Germinal center (tissue), 1 donor: ENCODE results near the gene RUNDC3A.
"Not testable (repeated sequence)": the region's sequence is repeated elsewhere in the genome, so short reads cannot be mapped to it uniquely, and the experiment has no call there.

Experiments used
- DNase-seq: peaks from one replicate; pipeline ENCODE4 v3.0.0; 2012; ENCODE audit warnings: mixed read lengths, low spot score

Gene RUNDC3A

DNA sequence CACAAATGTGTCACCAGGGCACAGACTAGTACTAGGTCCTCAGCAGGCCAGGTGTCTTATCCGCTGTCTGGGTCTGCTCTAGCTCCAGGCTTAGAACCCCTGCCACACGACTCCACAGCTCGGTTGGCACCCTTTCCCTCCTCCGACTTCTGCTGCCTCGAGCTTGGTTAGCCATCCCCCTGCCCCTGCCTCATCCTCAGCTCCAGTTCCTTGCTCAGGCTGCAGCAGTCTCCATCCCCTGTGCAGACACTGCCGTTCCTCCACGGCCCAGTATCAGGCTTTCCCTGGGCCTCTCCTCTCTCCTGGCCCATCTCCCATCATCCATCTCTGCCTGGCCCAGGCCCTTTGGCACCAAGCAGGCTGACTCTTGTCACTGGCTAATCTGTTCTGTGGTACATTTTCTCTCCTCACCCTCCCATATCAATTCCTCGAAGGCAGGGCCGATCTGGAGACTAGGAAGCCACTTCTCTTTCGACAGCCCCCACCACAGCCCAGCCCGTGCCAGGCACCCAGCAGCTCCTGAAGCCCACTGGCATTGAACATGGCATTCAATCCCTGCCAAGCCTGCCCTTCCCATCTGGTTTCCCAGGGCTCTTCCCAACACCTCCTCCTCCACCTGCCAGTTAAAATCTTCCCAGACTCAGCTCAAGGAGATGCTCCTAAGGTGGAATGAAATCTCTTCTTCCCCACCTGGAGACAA lies 35.3 kb downstream of the RUNDC3A start:
- DNase-seq: no peak

DNA sequence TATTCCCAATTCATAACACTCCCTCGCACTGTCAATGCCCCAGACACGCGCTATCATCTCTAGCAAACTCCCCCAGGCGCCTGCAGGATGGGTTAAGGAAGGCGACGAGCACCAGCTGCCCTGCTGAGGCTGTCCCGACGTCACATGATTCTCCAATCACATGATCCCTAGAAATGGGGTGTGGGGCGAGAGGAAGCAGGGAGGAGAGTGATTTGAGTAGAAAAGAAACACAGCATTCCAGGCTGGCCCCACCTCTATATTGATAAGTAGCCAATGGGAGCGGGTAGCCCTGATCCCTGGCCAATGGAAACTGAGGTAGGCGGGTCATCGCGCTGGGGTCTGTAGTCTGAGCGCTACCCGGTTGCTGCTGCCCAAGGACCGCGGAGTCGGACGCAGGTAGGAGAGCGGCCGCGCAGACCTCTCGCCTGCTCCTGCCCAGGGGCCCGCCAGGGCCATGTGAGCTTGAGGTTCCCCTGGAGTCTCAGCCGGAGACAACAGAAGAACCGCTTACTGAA lies 36.6 kb downstream of the RUNDC3A start, which contains the start of gene GRN:
TSS of gene GRN (plus strand) at position 364 of the 515 bp plus-strand sequence. CDS start 3,863 bp downstream, outside the sequence.
- DNase-seq: peak; percentile 97

DNA sequence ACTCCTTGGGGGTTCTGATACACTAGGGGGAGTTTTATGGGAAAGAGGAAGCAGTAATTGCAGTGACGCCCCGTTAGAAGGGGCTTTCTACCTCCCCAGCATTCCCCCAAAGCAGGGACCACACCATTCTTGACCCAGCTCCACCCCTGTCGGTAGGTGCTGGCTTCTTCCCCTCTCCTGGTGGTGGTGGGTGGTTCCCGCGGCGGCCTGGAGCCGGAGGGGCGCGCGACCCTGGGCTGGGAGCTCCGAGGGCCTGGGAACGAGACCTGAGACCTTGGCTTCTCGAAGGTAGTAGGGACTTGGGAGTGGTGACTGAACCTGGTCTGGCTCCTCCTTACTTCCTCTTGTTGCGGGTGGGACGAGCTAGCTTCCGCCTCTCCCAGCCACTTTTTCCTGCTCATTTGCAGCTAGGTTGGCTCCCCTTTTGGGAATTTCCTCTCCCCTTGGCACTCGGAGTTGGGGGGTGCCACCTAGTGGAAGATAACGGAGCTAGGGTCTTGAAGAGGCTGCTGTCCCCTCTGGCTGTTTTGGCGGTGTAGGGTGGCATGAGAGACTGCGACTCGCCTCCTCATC lies 37.1 kb downstream of the RUNDC3A start:
- peak; percentile 69 for DNase-seq

DNA sequence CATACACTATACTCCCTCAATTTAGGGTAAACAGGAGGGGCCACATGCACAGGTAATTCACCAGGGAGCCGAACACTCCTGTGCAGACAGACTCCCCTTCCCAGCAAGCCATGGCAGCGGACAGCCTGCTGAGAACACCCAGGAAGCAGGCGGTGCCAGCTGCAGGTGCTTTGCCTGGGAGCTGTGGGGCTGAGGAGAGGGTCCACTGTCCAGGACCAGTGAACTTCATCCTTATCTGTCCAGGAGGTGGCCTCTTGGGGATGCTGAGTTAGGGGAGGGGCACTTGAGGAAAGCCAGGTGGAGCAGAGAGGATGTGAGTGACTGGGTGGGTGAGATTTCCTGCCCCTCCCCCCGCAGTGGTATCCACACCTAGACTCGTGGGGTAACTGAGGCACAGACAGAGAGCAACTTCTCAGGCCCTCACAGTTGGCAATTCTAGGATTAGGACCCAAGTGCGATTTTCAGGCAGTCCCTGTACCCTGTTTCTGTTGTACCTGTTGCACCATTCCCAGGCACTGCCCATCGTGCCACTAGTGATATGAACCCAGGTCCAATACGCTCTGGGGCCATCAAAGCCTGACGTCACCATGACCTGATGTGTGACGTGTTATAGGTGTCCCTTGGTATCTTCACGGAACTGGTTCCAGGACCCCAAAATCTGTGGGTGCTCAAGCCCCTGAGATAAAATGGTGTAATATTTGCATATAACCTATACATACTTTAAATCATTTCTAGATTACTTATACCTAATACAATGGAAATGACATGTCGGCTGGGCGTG lies 37.9 kb downstream of the RUNDC3A start:
- peak; percentile 14 for DNase-seq

DNA sequence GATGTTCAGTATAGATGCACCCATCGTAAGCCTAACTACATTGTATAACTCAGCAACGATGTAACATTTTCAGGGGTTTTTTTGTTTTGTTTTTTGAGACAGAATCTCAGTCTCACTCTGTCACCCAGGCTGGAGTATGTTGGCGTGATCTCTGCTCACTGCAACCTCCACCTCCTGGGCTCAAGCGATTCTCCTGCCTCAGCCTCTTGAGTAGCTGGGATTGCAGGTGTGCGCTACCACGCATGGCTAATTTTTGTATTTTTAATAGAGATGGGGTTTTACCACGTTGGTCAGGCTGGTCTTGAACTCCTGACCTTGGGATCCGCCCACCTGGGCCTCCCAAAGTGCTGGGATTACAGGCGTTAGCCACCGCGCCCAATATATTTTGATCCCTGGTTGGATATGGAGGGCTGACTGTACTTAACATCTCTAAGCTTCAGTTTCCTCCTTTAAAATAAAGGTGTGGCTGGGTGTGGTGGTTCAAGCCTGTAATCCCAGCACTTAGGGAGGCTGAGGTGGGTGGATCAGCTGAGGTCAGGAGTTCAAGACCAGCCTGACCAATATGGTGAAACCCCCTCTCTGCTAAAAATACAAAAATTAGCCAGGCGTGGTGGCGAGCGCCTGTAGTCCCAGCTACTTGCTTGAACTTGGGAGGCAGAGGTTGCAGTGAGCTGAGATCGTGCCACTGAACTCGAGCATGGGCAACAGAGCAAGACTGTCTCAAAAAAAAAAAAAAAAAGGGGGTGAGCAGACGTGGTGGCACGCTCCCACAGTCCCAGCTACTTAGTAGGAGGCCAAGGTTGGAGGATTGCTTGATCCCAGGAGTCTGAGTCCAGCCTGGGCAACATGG lies 39.0 kb downstream of the RUNDC3A start:
- not testable (repeated sequence) for DNase-seq

DNA sequence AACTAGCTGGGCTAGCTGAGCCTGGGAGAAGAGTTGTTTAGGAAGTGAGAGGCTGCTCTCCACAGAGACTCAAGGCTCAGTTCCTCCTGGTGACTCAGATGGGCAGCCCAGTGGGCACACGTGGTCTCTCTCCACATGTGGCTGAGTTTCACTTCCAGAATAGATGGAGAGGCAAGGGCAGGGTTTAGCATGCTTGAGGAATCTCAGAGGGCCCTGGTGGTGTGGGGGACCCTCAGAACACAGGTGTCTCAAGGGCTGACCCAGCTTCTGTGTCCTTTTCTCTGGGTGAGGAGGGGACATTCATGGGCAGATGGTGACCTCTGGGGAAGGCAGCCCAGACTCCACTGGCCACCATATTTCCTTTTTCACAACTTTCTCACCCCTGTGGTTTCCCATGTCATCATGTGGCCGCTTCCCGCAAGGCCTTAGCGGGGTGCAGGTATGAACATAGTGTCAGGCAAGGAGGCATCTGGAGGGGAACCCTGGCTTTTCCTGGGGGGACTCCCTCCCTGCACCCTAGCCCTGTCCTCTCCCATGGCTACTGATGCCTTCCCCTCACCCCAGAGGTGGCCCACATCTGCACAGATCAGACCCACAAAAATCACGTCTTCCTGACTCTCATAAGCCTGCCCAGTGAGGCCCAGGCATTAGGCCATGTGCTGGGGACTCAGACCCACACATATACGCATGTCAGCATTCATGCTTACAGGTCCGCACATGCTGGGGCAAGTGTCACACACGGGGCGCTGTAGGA lies 40.0 kb downstream of the RUNDC3A start:
- DNase-seq: peak; percentile 84

DNA sequence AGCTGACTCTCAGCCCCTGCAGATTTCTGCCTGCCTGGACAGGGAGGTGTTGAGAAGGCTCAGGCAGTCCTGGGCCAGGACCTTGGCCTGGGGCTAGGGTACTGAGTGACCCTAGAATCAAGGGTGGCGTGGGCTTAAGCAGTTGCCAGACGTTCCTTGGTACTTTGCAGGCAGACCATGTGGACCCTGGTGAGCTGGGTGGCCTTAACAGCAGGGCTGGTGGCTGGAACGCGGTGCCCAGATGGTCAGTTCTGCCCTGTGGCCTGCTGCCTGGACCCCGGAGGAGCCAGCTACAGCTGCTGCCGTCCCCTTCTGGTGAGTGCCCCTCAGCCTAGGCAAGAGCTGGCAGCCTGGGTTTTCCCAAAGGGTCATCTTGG lies 40.6 kb downstream of the RUNDC3A start:
- no peak for DNase-seq

DNA sequence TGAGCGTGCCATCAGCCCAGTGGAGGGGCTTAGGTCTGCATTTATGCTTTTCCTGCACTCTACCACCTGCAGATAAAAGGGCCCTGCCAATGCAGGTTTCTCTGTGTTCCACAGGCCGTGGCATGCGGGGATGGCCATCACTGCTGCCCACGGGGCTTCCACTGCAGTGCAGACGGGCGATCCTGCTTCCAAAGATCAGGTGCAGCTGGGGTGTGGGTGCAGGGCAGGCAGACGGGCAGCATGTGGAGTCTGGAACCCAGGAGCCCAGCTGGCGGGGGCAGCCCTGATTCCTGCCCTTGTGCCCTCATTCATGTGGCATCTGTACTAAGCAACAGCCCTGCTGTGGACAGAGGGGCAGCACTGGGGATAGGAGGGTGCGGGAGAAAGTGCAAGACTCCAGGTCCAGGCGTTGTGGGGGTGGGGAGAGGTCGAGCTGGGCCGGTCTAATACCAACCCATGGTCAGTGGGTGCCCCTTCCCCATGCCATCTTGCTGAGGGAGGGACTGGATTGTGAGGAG lies 41.2 kb downstream of the RUNDC3A start:
- no peak for DNase-seq

DNA sequence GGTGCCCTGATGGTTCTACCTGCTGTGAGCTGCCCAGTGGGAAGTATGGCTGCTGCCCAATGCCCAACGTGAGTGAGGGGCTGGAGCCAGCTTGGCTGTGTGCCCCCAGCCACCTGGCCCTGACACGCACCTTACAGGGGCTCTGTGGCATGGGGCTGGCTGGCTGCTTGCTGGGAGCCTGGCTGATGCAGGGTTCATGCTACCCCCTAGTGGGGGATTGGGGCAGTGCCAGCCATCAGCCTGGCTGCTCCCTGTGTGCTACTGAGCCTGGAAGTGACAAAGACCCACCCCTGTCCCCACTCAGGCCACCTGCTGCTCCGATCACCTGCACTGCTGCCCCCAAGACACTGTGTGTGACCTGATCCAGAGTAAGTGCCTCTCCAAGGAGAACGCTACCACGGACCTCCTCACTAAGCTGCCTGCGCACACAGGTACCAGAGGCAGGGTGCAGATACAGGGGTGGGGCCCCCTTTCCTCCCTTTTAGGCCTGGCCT lies 42.4 kb downstream of the RUNDC3A start:
- peak; percentile 85 for DNase-seq

DNA sequence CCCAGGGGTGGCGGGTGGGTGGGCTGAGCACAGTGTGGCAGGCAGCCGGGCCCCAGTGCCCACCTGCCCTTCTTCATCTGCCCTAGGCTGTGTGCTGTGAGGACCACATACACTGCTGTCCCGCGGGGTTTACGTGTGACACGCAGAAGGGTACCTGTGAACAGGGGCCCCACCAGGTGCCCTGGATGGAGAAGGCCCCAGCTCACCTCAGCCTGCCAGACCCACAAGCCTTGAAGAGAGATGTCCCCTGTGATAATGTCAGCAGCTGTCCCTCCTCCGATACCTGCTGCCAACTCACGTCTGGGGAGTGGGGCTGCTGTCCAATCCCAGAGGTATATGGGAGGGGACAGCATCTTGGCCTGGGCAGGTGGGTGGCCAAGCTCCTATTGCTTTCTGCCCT lies 43.1 kb downstream of the RUNDC3A start:
- DNase-seq: no peak

DNA sequence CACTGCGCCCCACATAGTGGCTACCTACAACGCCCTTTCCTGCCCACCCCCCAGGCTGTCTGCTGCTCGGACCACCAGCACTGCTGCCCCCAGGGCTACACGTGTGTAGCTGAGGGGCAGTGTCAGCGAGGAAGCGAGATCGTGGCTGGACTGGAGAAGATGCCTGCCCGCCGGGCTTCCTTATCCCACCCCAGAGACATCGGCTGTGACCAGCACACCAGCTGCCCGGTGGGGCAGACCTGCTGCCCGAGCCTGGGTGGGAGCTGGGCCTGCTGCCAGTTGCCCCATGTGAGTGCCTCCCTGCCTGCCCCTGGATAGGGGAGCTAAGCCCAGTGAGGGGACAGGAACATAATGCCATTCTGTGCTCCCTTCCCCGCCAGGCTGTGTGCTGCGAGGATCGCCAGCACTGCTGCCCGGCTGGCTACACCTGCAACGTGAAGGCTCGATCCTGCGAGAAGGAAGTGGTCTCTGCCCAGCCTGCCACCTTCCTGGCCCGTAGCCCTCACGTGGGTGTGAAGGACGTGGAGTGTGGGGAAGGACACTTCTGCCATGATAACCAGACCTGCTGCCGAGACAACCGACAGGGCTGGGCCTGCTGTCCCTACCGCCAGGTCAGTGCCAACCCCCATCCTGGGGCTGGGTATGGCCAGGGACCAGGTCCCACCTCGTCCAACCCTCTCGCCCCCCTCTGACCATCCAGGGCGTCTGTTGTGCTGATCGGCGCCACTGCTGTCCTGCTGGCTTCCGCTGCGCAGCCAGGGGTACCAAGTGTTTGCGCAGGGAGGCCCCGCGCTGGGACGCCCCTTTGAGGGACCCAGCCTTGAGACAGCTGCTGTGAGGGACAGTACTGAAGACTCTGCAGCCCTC lies 43.8 kb downstream of the RUNDC3A start:
- DNase-seq: no peak

DNA sequence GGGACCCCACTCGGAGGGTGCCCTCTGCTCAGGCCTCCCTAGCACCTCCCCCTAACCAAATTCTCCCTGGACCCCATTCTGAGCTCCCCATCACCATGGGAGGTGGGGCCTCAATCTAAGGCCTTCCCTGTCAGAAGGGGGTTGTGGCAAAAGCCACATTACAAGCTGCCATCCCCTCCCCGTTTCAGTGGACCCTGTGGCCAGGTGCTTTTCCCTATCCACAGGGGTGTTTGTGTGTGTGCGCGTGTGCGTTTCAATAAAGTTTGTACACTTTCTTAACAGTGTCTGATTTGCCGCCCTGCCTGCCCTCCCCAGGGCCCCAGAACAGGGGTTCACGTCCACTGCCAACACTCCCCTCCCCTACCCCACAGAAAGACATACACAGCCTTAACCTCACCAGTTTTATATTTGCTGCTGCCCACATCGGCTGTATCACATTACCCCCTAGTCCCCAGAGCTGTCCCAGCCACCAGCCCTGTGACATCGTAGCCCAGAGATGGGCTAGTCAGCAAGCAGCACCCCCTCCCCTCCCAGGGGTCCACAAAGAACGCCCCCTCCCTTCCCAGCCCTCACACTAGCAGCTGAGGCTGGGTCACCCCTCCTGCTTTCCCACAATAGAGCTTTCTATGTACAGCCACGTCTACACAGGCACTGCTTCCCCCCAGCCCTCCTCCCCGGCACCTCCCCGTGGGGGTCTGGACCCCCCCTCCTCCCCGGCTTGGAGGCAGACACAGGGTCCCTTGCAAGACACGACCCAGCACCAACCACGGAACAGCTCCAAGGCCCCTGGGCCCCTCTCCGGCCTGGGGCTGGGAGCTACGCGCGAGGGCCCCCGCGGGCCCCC lies 44.6 kb downstream of the RUNDC3A start:
- no peak for DNase-seq

DNA sequence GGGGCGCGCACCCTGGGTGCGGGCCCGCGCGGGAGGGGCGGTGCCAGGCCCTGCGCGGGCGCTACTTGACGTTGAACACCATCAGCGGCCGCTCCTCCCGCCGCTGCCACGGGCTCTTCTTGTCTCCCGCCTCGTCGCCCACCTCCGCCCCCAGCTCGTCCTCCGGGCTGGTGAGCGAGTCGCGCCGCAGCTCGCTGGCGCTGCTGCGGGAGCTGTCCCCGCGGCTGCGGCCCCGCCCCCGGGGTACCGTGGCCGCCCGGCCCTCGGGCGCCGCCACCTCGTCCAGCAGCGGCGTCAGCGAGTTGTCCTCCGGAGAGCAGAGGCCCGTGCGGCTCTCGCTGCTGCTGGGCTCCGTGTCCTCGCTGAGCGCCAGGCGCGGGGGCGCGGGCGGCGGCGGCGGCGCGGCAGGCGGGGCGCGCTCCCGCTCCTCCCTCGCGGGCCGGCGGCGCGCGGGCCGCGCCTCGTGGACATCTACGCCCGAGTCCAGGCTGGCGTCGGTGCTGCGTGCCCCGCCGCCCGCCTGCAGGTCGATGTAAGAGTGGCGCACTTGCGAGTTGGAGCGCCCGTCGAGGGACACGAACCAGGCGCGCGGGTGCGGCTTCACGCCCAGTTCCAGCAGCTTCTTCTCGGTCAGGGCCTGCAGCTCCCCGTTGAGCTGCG lies 45.4 kb downstream of the RUNDC3A start:
- DNase-seq: no peak

DNA sequence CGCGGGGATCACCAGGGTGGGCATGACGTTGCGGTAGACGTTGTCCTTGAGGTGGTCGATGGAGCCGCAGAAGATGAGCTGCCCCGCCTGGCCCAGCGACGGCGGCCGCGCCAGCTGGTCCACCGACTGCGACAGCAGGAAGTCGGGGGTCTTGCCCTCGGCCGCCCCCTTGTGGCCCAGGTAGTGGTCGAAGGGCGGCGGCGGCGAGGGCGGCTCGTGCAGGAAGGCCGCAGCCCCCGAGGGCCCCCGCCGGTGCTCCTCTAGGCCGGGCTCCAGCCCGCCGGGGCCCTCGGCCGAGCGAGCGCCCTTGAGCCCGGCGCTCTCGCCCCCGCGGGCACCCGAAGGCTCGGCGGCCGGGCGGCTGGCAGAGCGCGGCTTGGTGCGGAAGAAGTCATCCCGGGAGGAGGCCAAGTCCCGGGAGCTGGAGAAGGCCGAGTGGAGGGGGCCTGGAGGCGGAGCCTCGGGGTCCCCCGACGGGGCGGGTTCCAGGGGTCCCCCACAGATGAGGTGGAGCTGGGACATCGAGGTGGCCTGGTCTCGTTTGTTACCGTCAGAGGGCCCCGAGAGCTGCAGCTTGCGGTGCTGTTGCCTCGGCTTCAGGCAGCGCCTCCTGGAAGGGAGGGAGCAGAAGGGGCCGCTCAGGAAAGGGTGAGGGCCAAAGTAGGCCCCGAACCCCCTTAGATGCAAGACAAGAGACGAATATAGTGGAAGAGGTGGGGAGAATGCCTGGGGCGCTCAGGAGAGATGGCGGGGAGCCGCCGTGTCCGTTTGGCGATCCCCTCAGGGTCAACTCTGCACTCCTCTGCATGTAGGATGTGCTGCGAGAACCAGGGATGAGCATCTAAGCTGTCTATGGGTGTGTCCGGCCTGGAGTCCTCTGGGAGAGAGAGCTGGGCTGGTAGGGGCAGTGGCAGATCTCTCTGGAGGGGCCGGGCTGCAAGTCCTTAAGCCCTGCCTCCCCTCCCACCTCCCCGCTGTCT lies 46.5 kb downstream of the RUNDC3A start:
- DNase-seq: peak; percentile 85

DNA sequence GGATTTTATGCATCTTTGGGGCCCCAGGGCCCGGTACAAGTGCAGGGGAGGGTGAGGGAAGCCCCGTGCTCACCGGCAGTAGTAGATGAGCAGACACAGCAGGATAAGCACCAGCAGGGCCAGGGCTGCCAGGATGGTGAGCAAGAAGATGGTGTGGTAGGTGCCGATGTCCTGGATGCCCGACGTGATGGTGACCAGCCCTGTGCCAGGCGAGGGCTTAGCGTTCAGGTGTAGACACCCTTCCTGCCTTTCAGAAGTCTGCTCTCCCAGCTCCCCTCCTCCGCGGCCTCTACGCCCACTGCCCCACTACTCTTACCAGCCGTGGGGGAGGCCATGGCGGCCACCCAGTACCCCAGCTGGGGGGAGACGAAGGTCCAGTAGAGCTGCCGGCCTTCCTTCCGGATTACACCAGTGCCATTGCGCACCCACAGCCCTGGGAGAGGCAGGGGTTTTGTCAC lies 47.3 kb downstream of the RUNDC3A start:
- DNase-seq: no peak

DNA sequence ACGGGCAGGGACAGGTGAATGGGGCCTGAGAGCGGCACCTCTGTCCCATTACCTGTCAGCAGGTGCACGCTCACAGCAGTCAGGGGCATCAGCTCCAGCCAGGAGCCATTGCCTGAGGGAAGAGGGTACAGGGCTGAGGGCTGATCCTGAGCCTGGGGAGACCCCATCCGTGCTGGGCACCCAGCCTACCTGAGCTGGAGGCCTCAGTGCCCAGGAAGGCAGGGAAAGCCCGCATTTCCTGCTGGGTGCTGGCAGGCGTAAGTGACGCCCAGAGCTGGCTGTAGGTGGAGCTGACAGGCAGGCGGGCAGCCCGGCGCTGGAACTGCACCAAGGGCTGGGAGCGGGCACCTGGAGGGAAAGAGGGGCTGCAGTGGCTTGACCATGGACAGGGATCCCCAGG lies 47.8 kb downstream of the RUNDC3A start:
- no peak for DNase-seq

DNA sequence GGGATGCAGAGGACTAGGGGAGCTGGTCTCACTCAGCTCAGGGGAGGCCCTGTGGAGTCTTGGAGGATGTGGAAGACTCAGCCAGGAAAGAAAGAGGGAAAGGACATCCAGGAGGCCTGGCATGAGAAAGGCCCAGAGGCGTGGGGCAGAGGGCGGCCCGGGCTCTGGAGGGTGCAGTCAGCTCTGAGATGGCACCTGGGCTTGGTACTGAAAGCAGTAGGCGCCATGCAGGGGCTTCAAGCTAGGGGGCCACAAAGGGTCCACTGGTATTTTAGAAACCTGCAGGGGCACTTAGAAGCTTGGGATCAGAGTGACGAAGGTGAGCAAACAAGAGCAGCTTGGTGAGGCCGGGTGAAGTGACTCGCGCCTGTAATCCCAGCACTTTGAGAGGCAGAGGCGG lies 49.7 kb downstream of the RUNDC3A start:
- DNase-seq: no peak
